K562 (cell line): ENCODE results near the gene SNX25. TPM values are rescaled to one million over a fixed set of nuclear protein-coding genes. Genes with fewer than 3 reads are reported as not detected.

Experiments
- BCOR ChIP-seq: fragments of 450-650 bp; IDR thresholded peaks from 2 replicates; pipeline ENCODE4 v1.6.1; 2016
- CBFA2T2 ChIP-seq: fragments of 450-650 bp; conservative IDR thresholded peaks from 2 replicates; pipeline ENCODE4 v1.6.1; 2017; ENCODE audit warnings: mild to moderate bottlenecking
- CXXC5 ChIP-seq: fragments of 250-450 bp; sonication (Bioruptor Pico); IDR thresholded peaks from 2 replicates; pipeline ENCODE4 v1.8.0; 2022; ENCODE audit warnings: inconsistent platforms, mild to moderate bottlenecking, moderate library complexity
- ESRRA ChIP-seq: fragments of 450-650 bp; IDR thresholded peaks from 2 replicates; pipeline ENCODE4 v1.6.1; 2014; ENCODE audit warnings: low read depth, mild to moderate bottlenecking, moderate library complexity, borderline replicate concordance
- ETS2 ChIP-seq: IDR thresholded peaks from 2 replicates; pipeline ENCODE4 v1.6.1; 2016; ENCODE audit warnings: borderline replicate concordance, missing genetic modification characterization, mild to moderate bottlenecking, moderate library complexity, missing compliant biosample characterization; ENCODE audit not compliant: poor library complexity, severe bottlenecking
- FOS ChIP-seq: IDR thresholded peaks from 3 replicates; pipeline ENCODE4 v1.6.1; 2011; ENCODE audit not compliant: insufficient read length; ENCODE audit errors: extremely low read depth
- FOXK1 ChIP-seq: sonication (generic); formaldehyde crosslinking; IDR thresholded peaks from 2 replicates; pipeline ENCODE4 v1.8.0; 2022; ENCODE audit warnings: missing genetic modification reagents, mild to moderate bottlenecking, borderline replicate concordance
- ILK ChIP-seq: fragments of 450-650 bp; IDR thresholded peaks from 2 replicates; pipeline ENCODE4 v1.6.1; 2016; ENCODE audit warnings: missing genetic modification characterization, low read depth, mild to moderate bottlenecking, missing compliant biosample characterization, moderate library complexity, borderline replicate concordance
- IRF2 ChIP-seq: sonication (generic); formaldehyde crosslinking; IDR thresholded peaks from 2 replicates; pipeline ENCODE4 v1.8.1; 2022; ENCODE audit warnings: mild to moderate bottlenecking, missing genetic modification reagents
- KDM5B ChIP-seq: fragments of 200-600 bp; sonication (generic); IDR thresholded peaks from 2 replicates; pipeline ENCODE4 v1.6.1; 2012; ENCODE audit warnings: low read depth, mild to moderate bottlenecking, moderate library complexity, low read length, control low read depth, inconsistent platforms; ENCODE audit not compliant: insufficient replicate concordance
- KLF10 ChIP-seq: fragments of 250-450 bp; sonication (Bioruptor Pico); IDR thresholded peaks from 2 replicates; pipeline ENCODE4 v1.6.1; 2021; ENCODE audit warnings: matching md5 sums
- MECOM ChIP-seq: fragments of 250-450 bp; sonication (Bioruptor Pico); IDR thresholded peaks from 2 replicates; pipeline ENCODE4 v1.8.0; 2022; ENCODE audit warnings: inconsistent platforms
- NCOA4 ChIP-seq: fragments of 450-650 bp; IDR thresholded peaks from 2 replicates; pipeline ENCODE4 v1.6.1; 2018; ENCODE audit warnings: mild to moderate bottlenecking; ENCODE audit not compliant: partially characterized antibody
- PCBP1 ChIP-seq: fragments of 200-400 bp; formaldehyde crosslinking; IDR thresholded peaks from 2 replicates; pipeline ENCODE4 v1.6.1; 2018; ENCODE audit warnings: mild to moderate bottlenecking, low read depth, low read length; ENCODE audit not compliant: poor library complexity, severe bottlenecking
- PHF21A ChIP-seq: fragments of 450-650 bp; IDR thresholded peaks from 2 replicates; pipeline ENCODE4 v1.6.1; 2017; ENCODE audit warnings: low read depth, borderline replicate concordance
- POLR2AphosphoS5 ChIP-seq: IDR thresholded peaks from 2 replicates; pipeline ENCODE4 v1.6.1; 2011; ENCODE audit warnings: mild to moderate bottlenecking, low read depth, low read length, moderate library complexity; ENCODE audit not compliant: control insufficient read depth, insufficient read depth
- POLR2H ChIP-seq: IDR thresholded peaks from 2 replicates; pipeline ENCODE4 v1.6.1; 2016; ENCODE audit warnings: missing genetic modification characterization, low read depth, mild to moderate bottlenecking, control low read depth, missing compliant biosample characterization, moderate library complexity
- SMAD3 ChIP-seq: fragments of 450-650 bp; formaldehyde crosslinking; conservative IDR thresholded peaks from 2 replicates; pipeline ENCODE4 v1.4.0; 2020; ENCODE audit warnings: mild to moderate bottlenecking
- SRSF3 ChIP-seq: fragments of 200-400 bp; formaldehyde crosslinking; IDR thresholded peaks from 2 replicates; pipeline ENCODE4 v1.6.1; 2016; ENCODE audit warnings: mild to moderate bottlenecking, low read length, moderate library complexity; ENCODE audit not compliant: insufficient read depth
- TCF7 ChIP-seq: sonication (generic); IDR thresholded peaks from 2 replicates; pipeline ENCODE4 v1.6.1; 2016; ENCODE audit warnings: antibody characterized with exemption, borderline replicate concordance
- TCF7L2 ChIP-seq: fragments of 150-350 bp; IDR thresholded peaks from 2 replicates; pipeline ENCODE4 v1.6.1; 2016; ENCODE audit warnings: low read depth, mild to moderate bottlenecking, low read length, moderate library complexity
- TOE1 ChIP-seq, 2 experiments: fragments of 450-650 bp in 1 of 2; sonication (generic) in 1 of 2; formaldehyde crosslinking in 1 of 2; IDR thresholded peaks; 2 replicates each; pipeline versions ENCODE4 v1.7.1 to v1.8.0; 2016 to 2022; ENCODE audit warnings: borderline replicate concordance in 2 of 2, mild to moderate bottlenecking in 2 of 2, antibody characterized with exemption in 1 of 2, inconsistent platforms in 1 of 2, low read depth in 1 of 2, missing genetic modification reagents in 1 of 2, moderate library complexity in 1 of 2
- ZNF134 ChIP-seq: fragments of 250-450 bp; sonication (Bioruptor Pico); conservative IDR thresholded peaks from 2 replicates; pipeline ENCODE4 v1.4.0; 2020
- ZNF436 ChIP-seq: fragments of 250-450, 450-650 bp; sonication (Bioruptor Pico); formaldehyde crosslinking; IDR thresholded peaks from 2 replicates; pipeline ENCODE4 v1.7.0; 2020; ENCODE audit warnings: mild to moderate bottlenecking
- ZNF699 ChIP-seq: fragments of 250-450 bp; sonication (Bioruptor Pico); IDR thresholded peaks from 2 replicates; pipeline ENCODE4 v1.8.0; 2021; ENCODE audit warnings: mild to moderate bottlenecking, moderate library complexity; ENCODE audit not compliant: insufficient replicate concordance
- ZNF780A ChIP-seq: fragments of 250-450 bp; sonication (Bioruptor Pico); IDR thresholded peaks from 2 replicates; pipeline ENCODE4 v1.5.0; 2021; ENCODE audit warnings: mild to moderate bottlenecking
- polyA plus RNA-seq, 8 experiments: library from polyadenylated mRNA; depleted of rRNA in 4 of 8; stranded (reverse) in 5 of 8; unstranded in 3 of 8; fragments of >200 nt; fragmentation: Nextera tagmentation in 2 of 8; fragmentation: Illumina TruSeq in 1 of 8; extraction: Ambion mirVana in 2 of 8; extraction: Trizol in 1 of 8; gene quantifications; 2 replicates each; pipeline versions ENCODE4 v1.2.1 to v1.2.3, GENCODE V29; 2011 to 2014; ENCODE audit warnings: inconsistent platforms in 1 of 8, missing spikeins in 1 of 8
- total RNA-seq, 7 experiments: library from RNA; depleted of rRNA in 6 of 7; stranded (reverse); fragments of >200 nt in 6 of 7; fragmentation: Illumina TruSeq in 2 of 7; extraction: Trizol in 2 of 7; gene quantifications; 2 replicates each; pipeline versions ENCODE4 v1.2.1 to v1.2.3, GENCODE V29; 2011 to 2021; ENCODE audit warnings: low replicate concordance in 1 of 7
- TF ChIP-seq, protein P1 (sequence below): sonication (generic); formaldehyde crosslinking; IDR thresholded peaks from 2 replicates; pipeline ENCODE4 v1.8.0; 2022; ENCODE audit warnings: mild to moderate bottlenecking, missing genetic modification reagents, borderline replicate concordance
- TF ChIP-seq, protein P2 (sequence below): sonication (generic); formaldehyde crosslinking; IDR thresholded peaks from 2 replicates; pipeline ENCODE4 v1.8.0; 2022; ENCODE audit warnings: missing genetic modification reagents, mild to moderate bottlenecking, moderate library complexity, borderline replicate concordance

Gene SNX25
- total and polyA plus RNA-seq, 9 of the 15 experiments (the other 6 are each of a cell fraction or from before 2014, with no cell fraction given), result 2.5 to 23.4 (median 13.3) TPM

DNA sequence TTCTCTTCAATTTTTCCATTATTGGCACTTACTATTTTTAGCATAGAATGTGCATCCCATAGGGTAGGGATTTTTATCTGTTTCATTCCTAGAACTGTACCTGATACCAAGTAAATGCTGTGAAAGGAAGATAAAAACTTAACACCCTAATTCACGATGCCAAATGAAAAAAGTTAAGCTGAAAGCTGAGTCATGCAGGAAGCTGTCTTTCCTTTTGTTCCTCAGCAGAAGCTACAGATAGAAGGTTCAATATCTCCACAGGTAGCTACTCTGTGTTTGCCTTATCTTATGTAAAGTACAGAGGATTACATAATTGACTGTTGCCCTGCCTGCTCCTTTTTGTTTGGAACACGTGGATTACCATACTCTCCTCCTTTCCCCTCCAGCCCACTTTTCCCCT is 109.3 kb downstream of the SNX25 start (continued):
- TF ChIP-seq ZNF699 (no peak), ZNF436 (CRISPR knock-in tag) (no peak), PCBP1 (no peak), SRSF3 (no peak), POLR2H (tag) (0 out of 2 replicates have a peak, but pooled peaks have one; percentile 46), TCF7L2 (no peak), SMAD3 (CRISPR knock-in tag) (no peak), PHF21A (no peak), TOE1 (IDR thresholded peaks at IDR 0.05; ENCODE audit: borderline replicate concordance) (0 out of 2 replicates have a peak, but pooled peaks have one; percentile 20), TOE1 (CRISPR knock-in tag; IDR thresholded peaks at IDR 0.05; ENCODE audit: borderline replicate concordance, low read depth) (no peak), NCOA4 (no peak), IRF2 (CRISPR knock-in tag) (no peak), ZNF134 (no peak), BCOR (no peak; the same call in 1 of the 2 replicates), FOXK1 (no peak), ILK (tag) (no peak), KDM5B (no peak), FOS (no peak), ETS2 (no peak), ESRRA (peak; percentile 14; the same call in 1 of the 2 replicates), MECOM (peak; percentile 93), ZNF780A (no peak), CXXC5 (peak; percentile 40; the same call in 1 of the 2 replicates), TCF7 (no peak), POLR2AphosphoS5 (peak; percentile 45; the same call in 1 of the 2 replicates), CBFA2T2 (peak; percentile 85), KLF10 (CRISPR knock-in tag) (no peak)
- TF ChIP-seq, protein P1, sequence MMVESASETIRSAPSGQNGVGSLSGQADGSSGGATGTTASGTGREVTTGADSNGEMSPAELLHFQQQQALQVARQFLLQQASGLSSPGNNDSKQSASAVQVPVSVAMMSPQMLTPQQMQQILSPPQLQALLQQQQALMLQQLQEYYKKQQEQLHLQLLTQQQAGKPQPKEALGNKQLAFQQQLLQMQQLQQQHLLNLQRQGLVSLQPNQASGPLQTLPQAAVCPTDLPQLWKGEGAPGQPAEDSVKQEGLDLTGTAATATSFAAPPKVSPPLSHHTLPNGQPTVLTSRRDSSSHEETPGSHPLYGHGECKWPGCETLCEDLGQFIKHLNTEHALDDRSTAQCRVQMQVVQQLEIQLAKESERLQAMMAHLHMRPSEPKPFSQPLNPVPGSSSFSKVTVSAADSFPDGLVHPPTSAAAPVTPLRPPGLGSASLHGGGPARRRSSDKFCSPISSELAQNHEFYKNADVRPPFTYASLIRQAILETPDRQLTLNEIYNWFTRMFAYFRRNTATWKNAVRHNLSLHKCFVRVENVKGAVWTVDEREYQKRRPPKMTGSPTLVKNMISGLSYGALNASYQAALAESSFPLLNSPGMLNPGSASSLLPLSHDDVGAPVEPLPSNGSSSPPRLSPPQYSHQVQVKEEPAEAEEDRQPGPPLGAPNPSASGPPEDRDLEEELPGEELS (CRISPR knock-in tag), result no peak
- TF ChIP-seq, protein P2, sequence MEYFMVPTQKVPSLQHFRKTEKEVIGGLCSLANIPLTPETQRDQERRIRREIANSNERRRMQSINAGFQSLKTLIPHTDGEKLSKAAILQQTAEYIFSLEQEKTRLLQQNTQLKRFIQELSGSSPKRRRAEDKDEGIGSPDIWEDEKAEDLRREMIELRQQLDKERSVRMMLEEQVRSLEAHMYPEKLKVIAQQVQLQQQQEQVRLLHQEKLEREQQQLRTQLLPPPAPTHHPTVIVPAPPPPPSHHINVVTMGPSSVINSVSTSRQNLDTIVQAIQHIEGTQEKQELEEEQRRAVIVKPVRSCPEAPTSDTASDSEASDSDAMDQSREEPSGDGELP (CRISPR knock-in tag), result no peak
